GM21423 (cell line): ENCODE measurements around the gene OMA1.
A peak's percentile ranks its signal among the peaks of the same experiment; 100 is the strongest.
"Not testable (repeated sequence)": the region's sequence is repeated elsewhere in the genome, so short reads cannot be mapped to it uniquely, and the experiment has no call there.

Source experiments
- ATAC-seq: cut with Tn5 transposase; IDR thresholded peaks from one replicate; pipeline ENCODE4 v1.9.1; 2021; ENCODE audit warnings: mild to moderate bottlenecking, moderate library complexity; ENCODE audit not compliant: unreplicated experiment

Gene OMA1

DNA sequence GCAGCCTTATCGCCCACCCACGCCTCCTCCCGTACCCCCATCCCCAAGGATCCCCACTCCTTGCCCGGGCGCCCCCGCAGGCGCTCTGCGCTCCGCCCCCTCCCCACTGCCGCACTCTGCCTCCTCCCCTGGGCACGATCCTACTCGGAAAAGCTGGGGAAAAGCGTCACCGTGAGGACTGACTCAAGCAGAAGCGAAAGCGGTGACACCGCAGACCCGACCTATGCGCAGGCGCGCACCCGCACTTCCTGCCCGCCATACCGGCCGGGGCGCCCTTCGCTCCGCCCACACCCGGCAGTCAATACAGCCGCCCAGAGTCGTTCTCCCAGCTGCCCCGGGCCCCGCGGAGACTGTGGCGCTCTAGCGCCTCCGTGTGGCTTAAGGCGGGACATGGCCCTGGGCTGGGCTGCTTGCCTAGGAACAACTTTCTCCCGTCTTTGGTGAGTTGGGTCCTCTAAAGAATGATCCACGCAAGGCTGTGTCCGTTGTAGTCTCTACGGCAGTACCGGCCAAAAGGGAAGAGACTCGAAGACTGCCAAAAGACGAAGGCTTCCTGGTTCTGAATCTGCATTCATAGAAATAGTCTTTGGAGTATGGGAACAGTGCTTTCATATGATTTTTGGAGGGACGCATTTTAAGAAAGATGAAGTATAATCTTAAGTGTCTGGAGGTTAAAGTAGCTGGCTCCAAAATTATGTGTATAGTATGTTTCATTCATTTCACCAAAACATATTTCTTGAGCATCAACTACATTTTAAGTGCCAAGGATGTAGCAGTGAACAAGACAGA, at the start of gene OMA1:
Gene OMA1, minus strand, starts transcription at position 207 of the 789 bp plus-strand sequence. CDS start 7,432 bp downstream, outside the sequence.
- ATAC-seq, result peak; percentile 96

DNA sequence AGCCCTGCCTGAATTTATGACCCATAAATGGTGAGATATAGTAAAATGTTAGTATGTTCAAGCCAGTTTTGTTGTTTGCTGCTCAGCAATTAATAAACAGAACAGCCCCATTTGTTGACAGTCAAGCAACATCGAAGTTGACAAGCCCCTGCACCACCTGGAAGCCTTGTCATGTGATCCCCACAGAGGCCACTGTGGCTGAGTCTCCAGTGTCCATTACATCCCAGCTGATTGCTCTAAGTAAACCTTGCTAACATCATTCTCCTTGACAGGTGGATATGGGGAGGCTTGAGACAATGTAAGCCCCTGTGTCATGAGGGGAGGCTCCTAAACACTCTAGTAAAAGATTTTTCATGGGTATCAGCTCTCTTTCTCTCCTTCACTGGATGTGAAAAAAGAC, 48.0 kb upstream of the OMA1 start:
- ATAC-seq, result no peak

DNA sequence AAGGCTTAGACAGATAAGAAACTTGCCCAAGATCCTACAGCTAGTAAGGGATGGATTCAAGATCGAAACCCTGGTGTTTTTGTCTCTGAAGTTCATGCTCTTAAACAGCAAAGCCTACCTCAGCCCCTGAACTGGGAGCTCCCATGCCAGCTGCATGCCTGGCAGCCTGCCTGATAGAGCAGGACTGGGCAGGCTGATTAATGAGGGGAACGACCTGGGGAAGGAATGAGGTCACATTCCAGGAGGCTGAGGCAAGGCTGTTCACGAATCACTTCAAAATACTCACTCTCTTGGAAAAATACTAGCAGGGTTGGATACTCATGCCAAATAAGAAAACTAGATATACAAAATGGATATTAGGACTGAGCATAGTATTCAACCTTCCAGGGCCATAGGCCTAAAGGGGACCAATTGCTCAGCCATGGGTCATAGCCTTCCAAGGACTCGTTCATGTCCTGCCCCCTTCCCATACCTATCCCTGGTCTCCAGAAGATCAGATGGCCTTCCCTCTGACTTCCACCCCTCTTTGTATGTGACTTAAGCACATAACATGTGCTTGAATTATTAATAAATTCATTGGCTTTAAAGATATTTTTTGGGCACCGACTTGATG, 46.1 kb upstream of the OMA1 start:
- no peak for ATAC-seq

DNA sequence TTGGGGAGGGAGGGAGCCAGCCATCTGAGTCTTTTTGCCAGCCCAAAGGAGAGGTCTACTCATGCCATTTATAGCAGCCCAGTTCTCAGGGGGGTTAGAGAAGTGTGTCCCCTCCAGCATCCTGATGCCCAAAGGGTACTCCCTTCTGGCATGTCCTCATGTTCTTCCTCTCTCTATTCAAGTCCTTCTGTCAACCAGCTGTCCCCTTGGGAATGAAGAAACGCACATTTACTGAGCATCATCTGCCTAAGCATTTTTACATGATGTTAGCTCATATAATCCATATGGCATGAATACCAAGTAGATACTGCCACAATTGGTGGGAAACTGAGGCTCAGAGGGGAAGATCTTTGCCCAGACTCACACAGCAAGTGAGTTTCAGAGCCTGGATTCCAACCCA, 45.3 kb upstream of the OMA1 start:
- no peak for ATAC-seq

DNA sequence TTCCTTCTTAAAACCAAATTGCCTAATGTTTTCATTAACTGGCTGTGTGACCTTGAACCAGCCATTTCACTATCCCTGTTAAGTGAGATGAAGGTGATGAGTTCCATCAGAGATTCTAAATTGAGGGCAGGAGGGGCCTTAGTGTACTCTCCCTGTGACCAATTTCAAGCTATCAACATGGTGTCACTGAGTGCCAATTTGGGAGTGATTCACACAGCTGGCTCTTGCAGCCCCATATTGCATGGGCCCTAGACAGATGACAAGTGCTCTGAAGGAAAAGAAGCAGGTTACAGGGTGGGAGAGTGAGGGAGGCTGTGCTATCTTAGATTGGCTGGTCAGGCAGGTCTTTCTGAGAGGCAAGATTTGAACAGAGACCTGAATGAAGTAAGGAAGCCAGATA, 43.5 kb upstream of the OMA1 start:
- no peak for ATAC-seq

DNA sequence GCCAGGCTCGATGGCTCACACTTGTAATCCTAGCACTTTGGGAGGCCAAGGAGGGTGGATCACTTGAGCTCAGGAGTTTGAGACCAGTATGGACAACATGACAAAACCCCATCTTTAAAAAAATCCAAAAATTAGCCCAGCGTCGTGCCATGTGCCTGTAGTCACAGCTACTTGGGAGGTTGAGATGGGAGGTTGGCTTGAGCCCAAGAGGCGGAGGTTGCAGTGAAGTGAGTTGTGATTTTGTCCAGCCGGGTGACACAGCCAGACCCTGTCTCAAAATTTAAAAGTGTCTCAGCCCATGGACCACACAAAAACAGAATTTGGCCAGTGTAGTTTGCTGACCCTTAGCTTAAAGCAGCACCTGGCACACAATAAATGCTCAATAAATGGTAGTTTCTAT, 41.9 kb upstream of the OMA1 start:
- no peak for ATAC-seq

DNA sequence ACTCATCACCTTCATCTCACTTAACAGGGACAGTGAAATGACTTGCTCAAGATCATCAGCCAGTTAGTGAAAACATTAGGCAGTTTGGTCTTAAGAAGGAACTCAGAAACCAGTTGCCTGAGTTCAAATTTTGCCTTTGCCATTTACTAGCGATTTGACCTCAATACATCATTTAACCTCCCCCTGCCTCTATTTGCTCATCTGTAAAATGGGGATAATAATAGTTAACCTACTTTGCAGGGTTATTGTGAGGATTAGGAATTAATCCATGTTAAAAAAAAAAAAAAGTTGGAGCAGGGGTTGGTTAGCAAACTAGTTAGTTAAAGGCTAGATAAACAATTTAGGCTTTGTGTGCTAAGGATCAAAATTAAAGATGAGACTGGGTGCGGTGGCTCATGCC, 41.1 kb upstream of the OMA1 start:
- no peak for ATAC-seq

DNA sequence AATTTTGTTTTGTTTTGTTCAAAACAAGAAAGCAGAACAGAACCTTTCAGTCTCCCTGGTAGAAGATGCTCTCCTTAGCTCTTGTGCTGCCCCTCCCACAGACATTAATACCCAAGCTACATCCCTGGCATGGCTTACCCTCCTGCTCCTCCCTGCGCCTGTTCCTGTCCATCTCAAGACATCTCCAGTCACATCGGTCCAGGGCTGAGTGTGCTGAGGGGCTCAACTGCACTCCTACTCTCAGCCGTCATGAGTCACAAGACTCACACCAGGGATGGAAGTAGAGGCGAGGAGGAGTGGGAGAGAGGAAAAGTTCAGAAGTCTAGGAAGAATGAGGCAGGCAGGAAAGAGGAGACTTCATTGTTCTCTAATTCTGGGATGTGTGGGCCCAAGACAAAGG, 39.7 kb upstream of the OMA1 start:
- ATAC-seq, result no peak

DNA sequence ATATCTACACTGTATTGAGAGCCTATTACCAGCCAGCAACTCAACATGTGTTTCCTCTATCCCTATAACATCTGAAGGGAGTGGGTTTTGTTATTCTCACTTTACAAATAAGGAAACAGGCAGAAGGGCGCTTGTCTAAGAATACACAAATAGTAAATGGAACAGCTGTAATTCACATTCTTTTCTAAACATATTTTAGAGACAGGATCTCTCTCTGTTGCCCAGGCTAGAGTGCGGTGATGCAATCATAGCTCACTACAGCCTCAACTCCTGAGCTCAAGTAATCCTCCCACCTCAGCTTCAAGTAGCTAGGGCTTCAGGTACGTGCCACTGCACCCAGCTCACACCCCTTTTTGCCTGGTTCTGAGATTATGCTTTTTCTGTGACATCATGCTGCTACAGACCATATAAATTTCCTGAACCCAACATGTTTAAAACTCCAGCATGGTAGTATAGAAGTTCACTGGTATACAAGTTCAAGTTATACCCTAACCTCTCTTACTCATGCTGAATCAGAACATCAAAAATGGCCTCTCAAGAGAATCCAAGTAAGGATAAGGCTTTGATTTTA, 39.1 kb upstream of the OMA1 start:
- no peak for ATAC-seq

DNA sequence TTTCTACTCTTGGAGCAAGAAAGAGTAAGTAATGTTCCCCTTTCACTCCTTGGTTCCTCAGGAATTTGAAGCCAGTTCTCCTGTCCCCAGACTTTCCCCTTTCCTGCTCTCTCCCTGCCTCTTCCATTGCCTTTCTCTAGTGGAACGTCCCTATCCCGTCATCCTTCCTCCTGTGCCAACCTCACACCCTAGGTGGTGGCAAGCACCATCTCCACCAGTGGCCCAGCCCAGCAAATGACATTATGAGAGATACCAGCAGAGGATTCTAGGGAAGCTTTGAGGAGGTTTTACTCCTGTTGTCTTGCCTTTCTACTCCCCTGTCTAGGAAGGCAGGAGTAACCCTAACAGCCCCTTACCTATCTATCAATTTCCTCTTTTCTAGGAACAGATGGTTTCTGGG, 38.6 kb upstream of the OMA1 start:
- no peak for ATAC-seq

DNA sequence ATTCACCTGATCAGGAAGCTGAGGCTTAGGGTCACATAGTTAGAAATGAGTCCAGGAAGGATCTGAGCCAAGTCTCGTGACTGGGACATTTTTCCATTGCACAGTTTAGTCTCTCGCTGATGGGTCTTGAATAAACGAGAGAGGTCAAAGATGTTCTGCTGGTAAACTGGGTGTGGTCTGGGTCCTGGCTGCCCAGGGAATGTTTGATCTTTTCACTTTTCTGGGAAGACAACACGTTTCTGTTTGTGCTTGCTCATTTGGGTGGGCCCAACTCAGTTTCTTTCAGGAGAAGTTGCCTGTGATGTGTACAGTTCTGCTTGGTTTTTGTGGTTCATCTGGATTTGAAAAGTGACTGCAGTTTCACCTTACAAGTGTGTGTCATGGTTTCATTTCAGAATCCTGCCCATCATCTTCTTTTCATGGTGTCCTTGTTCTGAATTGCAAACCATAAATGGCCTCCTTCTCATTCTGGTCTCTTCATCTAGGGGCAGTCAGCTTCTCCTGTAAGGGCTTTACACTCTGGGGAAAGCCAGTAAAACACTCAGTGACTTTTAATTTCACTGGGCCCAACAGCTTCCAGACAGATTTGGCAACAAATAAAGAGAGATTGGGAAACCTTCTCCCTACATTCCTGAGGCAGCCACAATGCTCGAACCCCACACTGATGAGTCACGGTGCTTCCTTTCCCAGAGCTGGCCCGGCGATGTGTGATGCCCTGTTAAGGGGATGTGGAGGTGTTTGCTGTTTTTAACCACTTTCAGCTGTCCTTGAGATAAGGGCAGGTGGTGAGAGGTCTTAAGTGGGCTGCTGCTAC, 37.8 kb upstream of the OMA1 start:
- ATAC-seq, result peak; percentile 64

DNA sequence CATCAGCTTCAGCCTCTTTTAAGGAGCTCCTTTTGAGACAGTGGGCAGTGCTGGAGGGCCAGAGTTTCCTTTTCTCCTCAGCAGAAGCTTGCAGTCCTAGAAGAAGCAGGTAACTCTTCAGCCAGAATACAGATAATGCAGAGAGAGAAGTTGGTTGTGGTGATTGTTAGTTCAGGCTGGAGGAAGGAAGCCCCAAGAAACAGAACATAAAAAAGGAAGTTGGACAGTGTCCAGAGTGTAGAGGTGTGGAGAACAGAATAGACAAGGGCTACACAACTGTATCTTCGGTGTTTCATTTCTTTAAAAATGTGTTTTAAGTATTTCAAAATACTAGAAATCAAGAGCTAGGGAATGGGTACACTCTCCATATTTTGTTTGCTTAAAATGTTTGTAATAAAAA, 37.0 kb upstream of the OMA1 start:
- ATAC-seq, result no peak

DNA sequence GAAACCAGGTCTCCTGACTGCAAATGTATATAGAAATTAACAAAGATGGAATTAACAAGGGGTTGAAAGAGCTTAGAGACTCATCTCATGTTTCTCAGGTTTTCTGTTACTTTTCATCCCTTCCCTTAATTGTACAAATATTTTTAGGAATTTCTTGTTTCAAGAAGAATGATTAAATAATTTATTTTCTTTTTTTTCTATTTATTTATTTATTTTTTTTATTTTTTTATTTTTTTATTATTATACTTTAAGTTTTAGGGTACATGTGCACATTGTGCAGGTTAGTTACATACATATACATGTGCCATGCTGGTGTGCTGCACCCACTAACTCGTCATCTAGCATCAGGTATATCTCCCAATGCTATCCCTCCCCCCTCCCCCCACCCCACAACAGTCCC, 35.6 kb upstream of the OMA1 start:
- not testable (repeated sequence) for ATAC-seq

DNA sequence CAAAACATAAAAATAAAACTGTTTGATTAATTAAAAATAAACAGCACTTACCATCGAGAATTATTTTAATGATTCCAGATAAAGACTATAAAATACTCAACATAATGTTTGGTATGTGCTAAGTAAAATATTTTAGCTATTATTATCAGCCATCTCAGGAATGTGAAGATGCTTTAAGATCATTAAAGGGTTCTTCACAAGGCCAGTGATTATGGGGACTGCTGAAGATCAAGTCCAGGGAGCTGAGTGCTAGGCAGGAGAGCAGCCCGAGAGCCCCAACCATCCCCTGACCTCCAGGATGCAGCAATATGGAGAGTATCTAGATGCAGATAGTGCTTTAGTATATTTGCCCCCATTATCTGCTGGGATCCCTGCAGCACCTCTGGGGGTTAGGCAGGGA, 35.1 kb upstream of the OMA1 start:
- ATAC-seq, result no peak

DNA sequence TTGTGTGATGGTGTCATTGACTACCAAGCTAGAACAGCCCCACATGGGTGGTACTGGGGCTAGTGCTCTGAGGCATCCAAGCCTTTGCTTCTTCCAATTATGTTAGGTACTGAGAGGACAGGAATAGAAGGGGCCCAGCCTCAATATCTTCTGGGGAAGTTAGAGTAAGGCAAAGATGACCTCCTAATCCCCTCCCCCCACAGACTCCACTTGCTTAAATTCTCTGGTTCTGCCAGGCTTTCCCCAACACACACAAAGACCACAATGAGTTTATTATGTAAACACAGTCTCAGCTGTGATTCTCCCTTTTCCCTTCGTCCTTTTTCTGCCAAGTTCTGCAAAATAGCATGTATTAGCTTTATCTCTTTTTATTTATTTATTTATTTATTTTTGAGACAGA, 33.7 kb upstream of the OMA1 start:
- ATAC-seq, result no peak

DNA sequence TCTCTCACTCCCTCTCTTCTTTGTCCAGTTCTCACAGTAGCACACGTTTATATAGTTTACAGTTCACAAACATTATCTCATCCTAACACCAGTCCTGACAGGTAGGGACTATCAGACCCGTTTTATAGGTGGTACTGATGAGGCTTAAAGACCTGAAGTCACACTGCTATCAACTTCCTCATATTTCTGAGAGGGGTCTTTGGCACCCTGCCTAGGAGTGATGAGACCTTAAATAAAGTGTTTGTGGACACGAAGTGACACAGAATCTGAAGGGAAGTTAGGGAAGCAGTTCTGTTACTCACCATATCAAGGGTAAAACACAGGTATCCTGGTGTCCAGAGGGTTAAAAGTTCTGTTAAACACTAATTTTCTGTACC, 31.1 kb upstream of the OMA1 start:
- ATAC-seq, result no peak

DNA sequence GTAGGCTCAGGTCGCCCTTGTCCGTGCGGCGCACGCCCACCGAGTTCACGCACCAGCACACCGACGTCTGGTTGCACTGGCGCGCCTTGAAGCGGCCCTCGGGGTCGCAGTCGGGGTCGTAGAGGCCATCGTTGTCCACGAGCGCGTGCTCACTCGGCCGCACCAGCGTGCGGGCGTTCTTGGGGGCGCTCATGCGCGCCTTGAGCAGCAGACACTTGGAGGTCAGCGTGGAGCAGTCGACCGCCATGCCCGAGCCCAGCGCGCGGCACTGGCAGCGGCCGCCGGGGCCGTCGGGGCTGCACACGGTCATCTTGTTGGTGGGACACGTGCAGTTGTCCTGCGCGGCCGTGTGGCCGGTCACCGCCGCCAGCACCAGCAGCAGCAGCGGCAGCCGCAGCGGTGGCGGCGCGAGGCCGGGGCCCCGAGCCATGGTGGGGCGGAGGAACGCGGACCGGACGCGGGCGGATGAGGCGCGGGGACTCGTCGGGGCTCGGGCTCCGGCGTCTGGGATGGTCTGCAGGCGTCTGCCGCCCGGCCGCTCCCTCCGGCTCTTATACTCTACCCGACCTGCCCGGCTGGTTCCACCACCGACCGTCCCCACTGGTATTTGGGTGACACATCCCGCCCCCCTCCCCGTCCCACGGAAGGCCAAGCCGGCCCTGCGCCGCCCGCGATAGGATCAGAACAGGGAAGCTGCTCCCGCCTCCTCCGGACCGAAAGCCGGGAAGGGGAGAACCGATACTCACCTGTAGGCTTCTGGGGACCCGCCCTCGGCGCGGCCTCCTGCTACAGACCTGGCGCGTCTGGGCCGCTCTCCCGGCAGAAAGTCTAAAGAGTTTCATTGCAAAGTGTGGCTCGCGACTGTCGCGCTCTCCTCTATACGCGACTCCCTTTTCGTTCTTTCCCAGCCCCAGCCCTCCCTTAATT, 30.5 kb upstream of the OMA1 start, which contains the start of gene TACSTD2:
Gene TACSTD2, minus strand, starts transcription at position 526 of the 927 bp plus-strand sequence. Its CDS starts 96 bp downstream, at position 430.
- no peak for ATAC-seq

DNA sequence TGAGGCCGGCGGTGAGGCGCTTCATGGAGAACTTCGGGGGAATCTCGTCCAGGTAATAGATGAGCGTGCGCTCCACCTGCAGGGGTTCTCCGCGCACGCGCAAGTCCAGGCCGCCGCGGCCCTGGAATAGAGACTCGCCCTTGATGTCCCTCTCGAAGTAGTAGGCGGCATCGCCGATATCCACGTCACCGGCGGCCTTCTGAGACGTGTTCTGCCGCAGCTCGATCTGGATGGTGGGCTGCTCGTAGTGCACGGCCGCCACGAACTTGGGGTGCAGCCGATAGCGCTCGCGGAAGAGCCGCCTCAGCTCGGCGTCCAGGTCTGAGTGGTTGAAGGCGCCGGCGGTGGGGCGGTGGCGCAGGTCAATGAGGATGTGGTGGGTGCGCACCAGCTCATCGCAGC, 29.8 kb upstream of the OMA1 start:
- no peak for ATAC-seq

DNA sequence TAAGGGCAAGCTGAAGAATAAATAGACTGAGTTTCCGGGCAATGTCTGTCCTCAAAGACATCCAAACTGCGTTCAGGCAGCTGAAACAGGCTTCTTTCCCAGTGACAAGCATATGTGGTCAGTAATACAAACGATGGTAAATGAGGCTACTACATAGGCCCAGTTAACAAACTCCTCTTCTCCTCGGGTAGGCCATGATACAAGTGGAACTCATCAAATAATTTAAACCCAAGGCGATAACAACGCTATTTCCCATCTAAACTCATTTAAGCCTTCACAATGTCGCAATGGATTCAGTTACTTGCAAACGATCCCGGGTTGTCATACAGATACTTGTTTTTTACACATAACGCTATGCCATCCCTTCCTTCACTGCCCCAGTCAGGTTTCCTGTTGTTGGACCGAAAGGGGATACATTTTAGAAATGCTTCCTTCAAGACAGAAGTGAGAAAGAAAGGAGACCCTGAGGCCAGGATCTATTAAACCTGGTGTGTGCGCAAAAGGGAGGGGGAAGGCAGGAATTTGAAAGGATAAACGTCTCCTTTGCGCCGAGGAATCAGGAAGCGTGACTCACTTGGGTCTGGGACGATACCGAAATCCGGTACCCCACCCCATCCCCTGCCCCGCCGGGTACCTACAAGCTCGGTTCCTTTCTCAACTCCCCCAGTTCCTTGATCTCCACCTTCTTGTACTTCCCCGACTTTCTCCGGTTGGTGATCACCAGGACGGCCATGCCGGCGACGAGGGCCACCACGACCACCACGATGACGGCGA, 29.2 kb upstream of the OMA1 start:
- no peak for ATAC-seq

DNA sequence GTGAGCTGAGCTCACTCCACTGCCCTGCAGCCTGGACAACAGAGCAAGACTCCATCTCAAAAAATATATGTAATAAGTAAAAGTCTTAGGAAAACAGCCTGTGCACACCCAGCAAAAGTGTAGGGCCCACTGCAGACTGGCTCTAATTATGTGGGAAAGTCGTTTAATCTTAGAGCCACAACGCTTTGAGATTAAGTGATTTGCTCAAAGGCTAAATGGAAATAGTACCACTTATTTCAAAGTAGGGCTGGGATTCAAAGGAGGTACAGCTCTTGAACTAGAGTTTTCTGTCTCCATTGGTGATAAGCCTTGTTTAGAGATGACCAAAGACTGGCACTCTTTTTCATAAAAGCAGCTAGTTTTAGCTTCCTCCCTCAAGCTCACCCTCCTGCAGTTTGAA, 28.3 kb upstream of the OMA1 start:
- no peak for ATAC-seq
